ENCODE data around the gene LMAN1L.
"Not testable (repeated sequence)": the region's sequence is repeated elsewhere in the genome, so short reads cannot be mapped to it uniquely, and the experiment has no call there.

Gene LMAN1L

DNA sequence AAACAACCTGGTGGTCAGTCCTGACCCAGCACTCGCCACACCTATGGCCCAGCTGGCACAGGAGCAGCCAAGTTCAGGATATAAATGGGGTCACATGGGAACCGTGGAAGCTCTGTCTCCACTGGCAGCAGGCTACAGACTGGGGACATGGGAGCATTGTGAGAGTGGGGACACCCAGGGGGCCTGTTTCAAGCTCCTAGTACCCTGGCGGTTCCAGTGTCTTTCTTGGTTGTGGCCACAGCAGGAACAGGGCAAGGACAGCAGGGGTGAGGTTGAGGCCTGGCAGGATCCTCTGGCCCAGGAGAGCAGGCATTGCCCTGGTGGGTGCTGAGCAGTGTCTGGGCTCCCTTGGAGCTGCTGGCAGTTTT, 28.8 kb upstream of the LMAN1L start:
- Histone ChIP-seq H3K9me3 (replicated peaks; ENCODE audit: low read length) (no peaks in the 10 kb centered on the region), H3K9ac (ENCODE audit: low read depth, low read length) (peak overlapping the region; percentile 92), H3K4me2 (ENCODE audit: low read length) (peak overlapping the region; percentile 88), H3K27me3 (ENCODE audit: control insufficient read depth, insufficient read depth, low read length) (no peaks in the 10 kb centered on the region), H3K36me3 (ENCODE audit: insufficient read depth, low read length) (peaks cover 5% of the 10 kb centered on the region), H3K4me3 (ENCODE audit: low read length) (peak overlapping the region; percentile 75), H3K4me1 (ENCODE audit: control insufficient read depth, insufficient read depth, low read length) (peaks cover 35% of the 10 kb centered on the region)

DNA sequence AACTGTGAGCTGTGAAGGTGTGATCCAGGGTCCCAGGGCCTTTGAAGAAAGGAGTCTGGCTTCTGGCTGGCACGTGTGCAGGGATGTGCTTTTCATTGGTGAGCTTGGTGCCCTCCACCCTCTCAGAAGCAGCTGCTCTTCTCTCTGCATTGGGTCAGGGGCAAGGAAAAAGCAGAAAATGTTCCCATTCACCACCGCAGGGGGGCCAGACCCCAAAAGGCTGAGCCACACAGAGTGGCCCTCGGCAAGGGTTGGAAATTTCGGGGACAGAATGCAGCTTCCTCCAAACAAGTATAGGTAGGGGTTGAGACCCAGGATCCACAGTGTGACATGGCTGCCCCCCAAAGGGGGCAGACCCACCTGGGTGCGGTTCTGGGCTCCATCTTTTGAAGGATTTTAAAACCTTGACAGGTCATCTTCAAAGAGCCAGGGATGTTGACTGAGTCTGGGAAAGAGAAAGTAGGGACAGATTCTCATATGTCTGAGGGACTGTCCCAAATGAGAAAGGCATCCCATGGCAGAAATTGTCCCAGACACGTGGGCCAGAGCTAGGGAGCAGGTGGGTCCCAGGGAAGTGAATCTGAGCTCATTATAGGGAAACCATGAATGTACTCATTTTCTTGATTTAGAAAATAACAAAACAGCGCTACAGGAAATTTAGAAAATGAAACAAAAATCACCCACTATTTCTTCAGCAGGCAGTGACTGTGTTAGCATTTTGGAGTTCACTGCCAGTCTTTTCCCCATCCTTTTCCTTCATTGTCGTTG, 28.0 kb upstream of the LMAN1L start:
- Histone ChIP-seq H3K27me3 (ENCODE audit: control insufficient read depth, insufficient read depth, low read length) (no peaks in the 10 kb centered on the region), H3K4me2 (ENCODE audit: low read length) (no peak overlapping the region), H3K36me3 (ENCODE audit: insufficient read depth, low read length) (peaks cover 5% of the 10 kb centered on the region), H3K4me3 (ENCODE audit: low read length) (no peak overlapping the region), H3K9me3 (replicated peaks; ENCODE audit: low read length) (no peaks in the 10 kb centered on the region), H3K4me1 (ENCODE audit: control insufficient read depth, insufficient read depth, low read length) (peaks cover 40% of the 10 kb centered on the region), H3K9ac (ENCODE audit: low read depth, low read length) (peak overlapping the region; percentile 92)

- peaks cover 48% of the 10 kb centered on the region for H3K4me1 ChIP-seq (ENCODE audit: control insufficient read depth, insufficient read depth, low read length)
- no peak overlapping the region for H3K4me3 ChIP-seq (ENCODE audit: low read length)
- peaks cover 5% of the 10 kb centered on the region for H3K36me3 ChIP-seq (ENCODE audit: insufficient read depth, low read length)
- no peaks in the 10 kb centered on the region for H3K27me3 ChIP-seq (ENCODE audit: control insufficient read depth, insufficient read depth, low read length)
- H3K9ac ChIP-seq (ENCODE audit: low read depth, low read length), result no peak overlapping the region
- no peaks in the 10 kb centered on the region for H3K9me3 ChIP-seq (replicated peaks; ENCODE audit: low read length)
- H3K4me2 ChIP-seq (ENCODE audit: low read length), result peak overlapping the region; percentile 18
These were observed 27.2 kb upstream of the LMAN1L start for GRCh38 chr15:74785194-74786032.

- H3K9ac ChIP-seq (ENCODE audit: low read depth, low read length); H3K4me2 ChIP-seq (ENCODE audit: low read length); H3K27me3 ChIP-seq (ENCODE audit: control insufficient read depth, insufficient read depth, low read length); H3K4me3 ChIP-seq (ENCODE audit: low read length); H3K36me3 ChIP-seq (ENCODE audit: insufficient read depth, low read length); H3K9me3 ChIP-seq (replicated peaks; ENCODE audit: low read length): not testable (repeated sequence)
- peaks cover 54% of the 10 kb centered on the region for H3K4me1 ChIP-seq (ENCODE audit: control insufficient read depth, insufficient read depth, low read length)
These were observed 26.6 kb upstream of the LMAN1L start for GRCh38 chr15:74786081-74786480.

DNA sequence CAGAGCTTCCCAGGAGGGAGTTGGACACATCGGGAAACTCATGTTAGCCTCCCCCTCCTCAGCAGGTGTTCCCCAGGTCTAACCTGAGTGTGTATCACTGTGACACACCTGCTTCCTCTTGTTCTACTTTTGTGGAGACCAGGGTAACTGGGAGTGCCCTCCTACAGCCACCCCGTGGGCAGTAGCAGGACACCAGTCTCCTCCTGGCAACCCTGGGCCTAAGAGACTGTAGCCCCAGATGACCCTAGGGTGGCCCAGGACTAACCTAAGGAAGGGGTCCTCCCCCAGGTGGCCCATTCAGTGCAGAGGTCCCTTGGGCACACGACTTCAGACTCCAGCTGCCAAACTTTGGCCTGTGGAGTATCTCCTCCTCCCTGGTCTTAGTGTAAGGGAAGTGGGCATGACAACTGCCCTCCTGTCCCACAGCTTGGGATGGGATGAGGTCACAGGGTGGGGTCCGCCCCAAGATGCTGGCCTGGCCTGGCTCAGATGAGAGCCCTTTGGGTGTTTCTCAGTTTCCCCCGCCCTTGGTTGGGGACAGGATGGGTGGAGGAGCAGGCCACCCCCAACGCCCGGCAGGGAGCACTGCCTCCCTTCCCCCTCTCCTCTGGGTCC, 26.0 kb upstream of the LMAN1L start:
- H3K4me2 ChIP-seq (ENCODE audit: low read length), result no peak overlapping the region
- no peak overlapping the region for H3K4me3 ChIP-seq (ENCODE audit: low read length)
- H3K9me3 ChIP-seq (replicated peaks; ENCODE audit: low read length), result no peaks in the 10 kb centered on the region
- H3K36me3 ChIP-seq (ENCODE audit: insufficient read depth, low read length), result peaks cover 5% of the 10 kb centered on the region
- H3K27me3 ChIP-seq (ENCODE audit: control insufficient read depth, insufficient read depth, low read length), result no peaks in the 10 kb centered on the region
- H3K9ac ChIP-seq (ENCODE audit: low read depth, low read length), result no peak overlapping the region
- peaks cover 53% of the 10 kb centered on the region for H3K4me1 ChIP-seq (ENCODE audit: control insufficient read depth, insufficient read depth, low read length)

- H3K9me3 ChIP-seq (replicated peaks; ENCODE audit: low read length), result no peaks in the 10 kb centered on the region
- peaks cover 52% of the 10 kb centered on the region for H3K4me1 ChIP-seq (ENCODE audit: control insufficient read depth, insufficient read depth, low read length)
- no peak overlapping the region for H3K4me2 ChIP-seq (ENCODE audit: low read length)
- H3K4me3 ChIP-seq (ENCODE audit: low read length), result no peak overlapping the region
- H3K36me3 ChIP-seq (ENCODE audit: insufficient read depth, low read length), result peaks cover 9% of the 10 kb centered on the region
- no peak overlapping the region for H3K9ac ChIP-seq (ENCODE audit: low read depth, low read length)
- H3K27me3 ChIP-seq (ENCODE audit: control insufficient read depth, insufficient read depth, low read length), result no peaks in the 10 kb centered on the region
These were observed 25.2 kb upstream of the LMAN1L start for GRCh38 chr15:74787251-74788041.

- H3K4me1 ChIP-seq (ENCODE audit: control insufficient read depth, insufficient read depth, low read length), result peaks cover 53% of the 10 kb centered on the region
- no peaks in the 10 kb centered on the region for H3K27me3 ChIP-seq (ENCODE audit: control insufficient read depth, insufficient read depth, low read length)
- no peak overlapping the region for H3K4me2 ChIP-seq (ENCODE audit: low read length)
- peaks cover 9% of the 10 kb centered on the region for H3K36me3 ChIP-seq (ENCODE audit: insufficient read depth, low read length)
- no peak overlapping the region for H3K9ac ChIP-seq (ENCODE audit: low read depth, low read length)
- no peak overlapping the region for H3K4me3 ChIP-seq (ENCODE audit: low read length)
- no peaks in the 10 kb centered on the region for H3K9me3 ChIP-seq (replicated peaks; ENCODE audit: low read length)
These were observed 24.5 kb upstream of the LMAN1L start for GRCh38 chr15:74788042-74788682.

DNA sequence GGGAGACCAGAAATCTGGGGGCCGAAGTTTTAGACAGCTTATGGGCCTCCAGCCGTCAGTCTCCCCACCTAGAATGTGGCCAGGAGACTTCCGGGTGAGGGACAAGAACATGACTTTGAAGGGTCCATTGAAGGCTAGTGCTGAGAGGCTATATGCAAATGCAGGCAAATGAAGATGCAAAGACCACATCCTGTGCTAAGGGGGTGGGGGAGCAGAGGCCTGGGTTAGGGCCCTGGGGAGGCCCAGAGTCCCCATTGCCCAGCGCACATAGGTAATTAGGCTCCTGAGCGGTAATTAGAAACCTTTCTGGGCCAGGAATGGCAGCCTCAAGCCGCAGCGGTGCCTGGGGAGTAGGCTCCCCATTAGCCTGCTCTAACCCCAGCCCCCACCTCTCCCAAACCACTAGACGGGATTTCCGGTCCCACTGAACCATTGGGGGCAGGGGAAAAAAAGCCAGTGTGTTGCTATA, 23.9 kb upstream of the LMAN1L start:
- Histone ChIP-seq H3K4me1 (ENCODE audit: control insufficient read depth, insufficient read depth, low read length) (peaks cover 48% of the 10 kb centered on the region), H3K27me3 (ENCODE audit: control insufficient read depth, insufficient read depth, low read length) (no peaks in the 10 kb centered on the region), H3K4me2 (ENCODE audit: low read length) (no peak overlapping the region), H3K9ac (ENCODE audit: low read depth, low read length) (no peak overlapping the region), H3K9me3 (replicated peaks; ENCODE audit: low read length) (no peaks in the 10 kb centered on the region), H3K36me3 (ENCODE audit: insufficient read depth, low read length) (peaks cover 9% of the 10 kb centered on the region), H3K4me3 (ENCODE audit: low read length) (no peak overlapping the region)

DNA sequence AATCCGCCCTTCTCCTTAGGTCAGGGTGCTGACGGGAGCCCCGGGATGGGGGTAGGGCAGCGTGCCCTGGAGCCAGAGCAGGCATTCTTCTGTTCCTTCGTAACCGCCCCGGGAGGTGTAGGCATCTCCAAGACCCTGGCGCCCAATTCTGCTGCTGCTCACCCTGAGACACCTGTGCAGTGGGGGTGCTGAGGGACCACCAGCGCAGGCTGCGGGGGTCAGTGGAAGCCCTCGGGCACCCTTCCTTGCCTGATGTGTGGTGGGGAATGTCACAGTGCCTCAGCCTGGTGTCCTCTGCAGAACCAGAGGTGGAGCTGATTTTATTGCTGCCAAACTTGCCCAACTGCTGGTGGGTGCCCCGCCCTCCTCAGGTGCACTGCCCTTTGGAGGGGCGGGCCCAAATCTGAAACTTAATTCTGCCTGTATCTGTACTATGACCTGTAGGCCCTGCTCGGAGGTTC, 23.4 kb upstream of the LMAN1L start:
- H3K4me1 ChIP-seq (ENCODE audit: control insufficient read depth, insufficient read depth, low read length), result peaks cover 44% of the 10 kb centered on the region
- H3K4me3 ChIP-seq (ENCODE audit: low read length), result no peak overlapping the region
- peaks cover 9% of the 10 kb centered on the region for H3K36me3 ChIP-seq (ENCODE audit: insufficient read depth, low read length)
- H3K9me3 ChIP-seq (replicated peaks; ENCODE audit: low read length), result no peaks in the 10 kb centered on the region
- no peak overlapping the region for H3K9ac ChIP-seq (ENCODE audit: low read depth, low read length)
- H3K27me3 ChIP-seq (ENCODE audit: control insufficient read depth, insufficient read depth, low read length), result no peaks in the 10 kb centered on the region
- H3K4me2 ChIP-seq (ENCODE audit: low read length), result no peak overlapping the region

DNA sequence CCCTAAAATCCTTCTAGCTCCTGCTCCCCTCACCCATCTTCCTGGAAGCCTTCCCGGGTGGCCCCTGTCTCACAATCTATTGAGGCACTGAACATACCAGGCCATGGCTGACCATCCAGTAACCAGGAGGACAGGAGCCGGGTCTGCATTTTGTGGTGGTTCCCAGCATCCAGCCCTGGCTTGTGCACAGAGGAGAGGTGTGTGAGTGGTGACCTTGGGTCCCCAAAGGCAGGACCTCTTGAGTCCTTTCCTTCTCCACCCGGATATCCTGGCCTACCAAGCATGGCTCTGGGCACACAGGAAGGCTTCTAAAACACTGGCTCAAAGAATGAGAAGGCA, 22.9 kb upstream of the LMAN1L start:
- no peaks in the 10 kb centered on the region for H3K27me3 ChIP-seq (ENCODE audit: control insufficient read depth, insufficient read depth, low read length)
- peaks cover 41% of the 10 kb centered on the region for H3K4me1 ChIP-seq (ENCODE audit: control insufficient read depth, insufficient read depth, low read length)
- peaks cover 9% of the 10 kb centered on the region for H3K36me3 ChIP-seq (ENCODE audit: insufficient read depth, low read length)
- H3K4me3 ChIP-seq (ENCODE audit: low read length), result no peak overlapping the region
- H3K4me2 ChIP-seq (ENCODE audit: low read length), result peak overlapping the region; percentile 67
- no peaks in the 10 kb centered on the region for H3K9me3 ChIP-seq (replicated peaks; ENCODE audit: low read length)
- peak overlapping the region; percentile 66 for H3K9ac ChIP-seq (ENCODE audit: low read depth, low read length)

All from skeletal muscle satellite cell (primary cell).